ACC112 (cell line): ENCODE results near the gene PTBP2.
"Not testable (repeated sequence)": the region's sequence is repeated elsewhere in the genome, so short reads cannot be mapped to it uniquely, and the experiment has no call there.

ENCODE experiments used
- H2AFZ ChIP-seq: fragments of 200-600 bp; sonication (generic); one replicate; pipeline ENCODE4 v1.6.0; 2017; ENCODE audit warnings: antibody characterized with exemption, low read length; ENCODE audit not compliant: unreplicated experiment
- H3K27ac ChIP-seq: fragments of 200-600 bp; sonication (generic); 2 replicates; pipeline ENCODE4 v1.5.1; 2014; ENCODE audit warnings: low read depth, mild to moderate bottlenecking, antibody characterized with exemption, low read length, moderate library complexity
- H3K27me3 ChIP-seq: fragments of 200-600 bp; sonication (generic); 2 replicates; pipeline ENCODE4 v1.6.1; 2014; ENCODE audit warnings: mild to moderate bottlenecking, antibody characterized with exemption, low read length, moderate library complexity, mixed read lengths; ENCODE audit not compliant: insufficient read depth
- H3K36me3 ChIP-seq: fragments of 200-600 bp; sonication (generic); 2 replicates; pipeline ENCODE4 v1.6.1; 2016; ENCODE audit warnings: mild to moderate bottlenecking, antibody characterized with exemption, low read length, moderate library complexity, mixed read lengths; ENCODE audit not compliant: insufficient read depth
- H3K4me1 ChIP-seq: fragments of 200-600 bp; sonication (generic); one replicate; pipeline ENCODE4 v1.6.1; 2016; ENCODE audit warnings: low read length, mixed read lengths; ENCODE audit not compliant: insufficient read depth, unreplicated experiment, control insufficient read depth
- H3K4me3 ChIP-seq: fragments of 200-600 bp; sonication (generic); 2 replicates; pipeline ENCODE4 v1.5.1; 2014; ENCODE audit warnings: mild to moderate bottlenecking, low read depth, low read length
- H3K79me2 ChIP-seq: fragments of 200-600 bp; sonication (generic); one replicate; pipeline ENCODE4 v1.6.0; 2016; ENCODE audit warnings: low read length; ENCODE audit not compliant: control insufficient read depth, unreplicated experiment, insufficient read depth

Gene PTBP2

DNA sequence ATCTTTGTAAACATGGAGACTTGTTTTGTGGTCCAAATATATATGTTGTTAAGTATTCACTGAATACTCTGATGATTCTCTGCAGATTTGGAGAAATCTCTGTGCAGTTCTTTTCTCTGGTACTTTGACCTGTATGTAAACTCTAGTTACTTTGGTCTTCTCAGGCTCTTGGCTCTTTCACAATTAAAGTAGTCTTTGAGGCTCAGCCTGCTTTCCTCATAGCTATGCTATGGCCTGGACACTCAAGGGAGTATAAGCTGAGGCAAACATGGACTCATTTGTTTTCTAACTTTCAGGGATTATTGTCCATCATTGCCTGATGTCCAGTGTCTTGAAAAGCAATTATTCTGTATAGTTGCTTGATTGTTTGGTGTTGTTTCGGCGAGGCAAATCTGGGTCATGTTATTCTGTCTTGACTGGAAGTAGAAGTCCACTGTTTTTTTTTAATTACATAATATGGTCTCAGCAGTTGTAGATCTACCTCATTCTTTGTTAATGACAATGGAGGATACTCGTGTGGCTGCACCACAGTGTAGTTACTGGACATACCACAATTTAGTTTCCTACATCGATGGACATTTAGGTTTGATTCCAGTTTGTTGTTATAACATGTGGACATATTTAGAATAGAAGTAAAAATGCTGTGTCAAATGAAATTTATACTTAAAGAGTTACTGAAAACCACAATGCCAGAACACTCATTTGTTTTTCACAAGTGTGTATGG is 9.2 kb downstream of the PTBP2 start:
- peaks cover 95% of the 10 kb centered on the region for H3K79me2 ChIP-seq

GRCh38 chr1:96741335-96741734 is 19.8 kb downstream of the PTBP2 start:
- Histone ChIP-seq H3K36me3 (peaks cover 11% of the 10 kb centered on the region), H3K27me3 (no peaks in the 10 kb centered on the region), H3K27ac (no peak overlapping the region), H2AFZ (no peak overlapping the region), H3K79me2 (peaks cover 88% of the 10 kb centered on the region), H3K4me1 (no peaks in the 10 kb centered on the region), H3K4me3 (no peak overlapping the region)

More for the DNA sequence above, 9.2 kb downstream of the PTBP2 start:
- no peak overlapping the region for H3K27ac ChIP-seq
- peaks cover 25% of the 10 kb centered on the region; the same call in 1 of the 2 replicates for H3K36me3 ChIP-seq
- H2AFZ ChIP-seq, result no peak overlapping the region
- H3K27me3 ChIP-seq, result no peaks in the 10 kb centered on the region
- H3K4me3 ChIP-seq, result no peak overlapping the region
- peaks cover 18% of the 10 kb centered on the region for H3K4me1 ChIP-seq

- H2AFZ ChIP-seq, result no peak overlapping the region
- no peak overlapping the region for H3K27ac ChIP-seq
- H3K79me2 ChIP-seq, result peaks cover 87% of the 10 kb centered on the region
Measured at GRCh38 chr1:96746440-96747420, 25.1 kb downstream of the PTBP2 start.

DNA sequence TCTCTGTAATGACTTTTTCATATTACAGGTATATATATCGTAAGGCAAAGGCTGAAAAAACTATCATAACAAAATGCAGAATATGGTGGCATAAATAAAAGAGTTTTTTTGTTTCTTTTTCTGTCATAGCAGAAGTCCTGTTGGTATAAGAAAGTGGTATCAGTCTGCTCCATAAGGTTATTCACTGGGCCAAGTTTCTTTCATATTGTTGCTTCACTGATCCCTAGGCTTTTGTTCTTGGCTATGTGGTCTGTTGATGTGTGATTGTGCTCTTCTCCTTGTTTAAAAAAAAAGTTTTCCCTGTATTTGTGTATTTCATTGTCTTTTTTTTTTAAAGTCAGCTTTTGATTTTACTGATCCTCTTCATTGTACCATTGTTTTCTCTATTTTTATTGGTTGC is 26.0 kb downstream of the PTBP2 start:
- no peak overlapping the region for H3K27ac ChIP-seq
- H3K79me2 ChIP-seq, result peaks cover 79% of the 10 kb centered on the region
- H2AFZ ChIP-seq, result no peak overlapping the region
- H3K27me3 ChIP-seq, result no peaks in the 10 kb centered on the region
- H3K4me3 ChIP-seq, result no peak overlapping the region
- H3K36me3 ChIP-seq, result peaks cover 16% of the 10 kb centered on the region
- H3K4me1 ChIP-seq, result no peaks in the 10 kb centered on the region

More at GRCh38 chr1:96746440-96747420, 25.1 kb downstream of the PTBP2 start:
- H3K4me3 ChIP-seq, result no peak overlapping the region
- H3K27me3 ChIP-seq, result no peaks in the 10 kb centered on the region
- no peaks in the 10 kb centered on the region for H3K4me1 ChIP-seq
- peaks cover 7% of the 10 kb centered on the region for H3K36me3 ChIP-seq

DNA sequence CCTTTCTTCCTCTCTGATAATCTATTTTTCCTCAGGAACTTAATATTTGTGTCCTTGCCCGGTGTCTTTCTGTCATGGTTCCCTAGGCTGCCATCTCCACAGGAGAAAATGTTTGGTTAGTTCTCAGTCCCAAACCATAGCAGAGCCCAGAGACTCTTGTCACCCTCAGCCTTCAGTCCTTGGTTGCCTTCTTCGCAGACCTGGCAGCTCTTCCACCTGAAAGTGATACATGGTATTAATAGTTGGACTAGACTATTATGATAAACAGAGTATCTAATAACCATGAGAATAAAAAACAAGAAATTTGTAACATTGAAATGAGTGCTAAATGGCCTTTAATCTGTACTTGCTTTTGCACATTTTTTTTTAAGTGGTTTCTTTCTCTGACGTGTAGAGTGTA is 26.5 kb downstream of the PTBP2 start:
- Histone ChIP-seq H3K79me2 (peaks cover 75% of the 10 kb centered on the region), H3K4me3 (no peak overlapping the region), H3K36me3 (peaks cover 21% of the 10 kb centered on the region)

GRCh38 chr1:96749618-96750017 is 28.0 kb downstream of the PTBP2 start:
- no peaks in the 10 kb centered on the region for H3K4me1 ChIP-seq
- peaks cover 25% of the 10 kb centered on the region for H3K36me3 ChIP-seq
- no peak overlapping the region for H2AFZ ChIP-seq
- peaks cover 64% of the 10 kb centered on the region for H3K79me2 ChIP-seq
- no peaks in the 10 kb centered on the region for H3K27me3 ChIP-seq
- H3K4me3 ChIP-seq, result no peak overlapping the region
- no peak overlapping the region for H3K27ac ChIP-seq

More for the DNA sequence above, 26.5 kb downstream of the PTBP2 start:
- Histone ChIP-seq H2AFZ (no peak overlapping the region), H3K27ac (no peak overlapping the region), H3K4me1 (no peaks in the 10 kb centered on the region), H3K27me3 (no peaks in the 10 kb centered on the region)

DNA sequence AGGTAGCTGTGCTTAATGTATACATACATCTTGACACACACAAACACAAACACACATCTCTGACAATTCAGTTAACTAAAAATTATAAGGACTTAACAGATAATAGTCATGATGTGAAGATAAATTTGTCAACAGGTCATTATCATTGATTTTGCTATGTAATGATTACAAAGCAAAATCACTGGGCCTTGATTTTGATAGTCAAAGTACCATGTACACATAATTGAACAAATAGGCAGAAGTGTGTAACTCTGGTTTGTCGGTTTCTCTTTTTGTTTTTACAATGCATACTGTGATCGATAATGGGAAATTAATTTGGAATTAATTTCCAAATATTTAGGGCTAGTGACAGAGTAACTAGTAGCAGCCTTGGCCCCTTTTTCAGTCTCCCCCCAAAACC is 30.8 kb downstream of the PTBP2 start:
- H3K79me2 ChIP-seq, result peaks cover 40% of the 10 kb centered on the region
- H3K36me3 ChIP-seq, result peaks cover 32% of the 10 kb centered on the region
- no peak overlapping the region for H2AFZ ChIP-seq
- no peak overlapping the region for H3K27ac ChIP-seq
- no peaks in the 10 kb centered on the region for H3K27me3 ChIP-seq
- no peak overlapping the region for H3K4me3 ChIP-seq
- H3K4me1 ChIP-seq, result no peaks in the 10 kb centered on the region

DNA sequence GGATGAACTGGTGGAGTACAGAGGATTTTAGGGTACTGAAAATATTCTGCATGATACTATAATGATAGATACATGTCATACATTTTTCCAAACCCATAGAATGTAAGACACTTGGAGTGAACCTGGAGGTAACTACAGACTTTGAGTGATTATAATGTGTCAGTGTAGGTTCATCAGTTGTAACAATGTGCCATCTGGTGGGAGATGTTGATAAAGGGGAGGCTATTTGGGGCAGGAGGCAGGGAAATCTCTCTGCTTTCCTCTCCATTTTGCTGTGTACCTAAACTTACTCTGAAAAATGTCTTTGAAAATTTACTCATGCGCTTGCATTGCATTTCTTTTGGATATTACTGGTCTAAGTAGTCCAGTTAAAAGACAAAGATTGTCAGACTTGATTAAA is 35.2 kb downstream of the PTBP2 start:
- H3K27ac ChIP-seq, result no peak overlapping the region
- H3K79me2 ChIP-seq, result peaks cover 5% of the 10 kb centered on the region
- peaks cover 59% of the 10 kb centered on the region for H3K36me3 ChIP-seq
- no peaks in the 10 kb centered on the region for H3K27me3 ChIP-seq
- H3K4me1 ChIP-seq, result no peaks in the 10 kb centered on the region
- H3K4me3 ChIP-seq, result no peak overlapping the region
- H2AFZ ChIP-seq, result no peak overlapping the region

DNA sequence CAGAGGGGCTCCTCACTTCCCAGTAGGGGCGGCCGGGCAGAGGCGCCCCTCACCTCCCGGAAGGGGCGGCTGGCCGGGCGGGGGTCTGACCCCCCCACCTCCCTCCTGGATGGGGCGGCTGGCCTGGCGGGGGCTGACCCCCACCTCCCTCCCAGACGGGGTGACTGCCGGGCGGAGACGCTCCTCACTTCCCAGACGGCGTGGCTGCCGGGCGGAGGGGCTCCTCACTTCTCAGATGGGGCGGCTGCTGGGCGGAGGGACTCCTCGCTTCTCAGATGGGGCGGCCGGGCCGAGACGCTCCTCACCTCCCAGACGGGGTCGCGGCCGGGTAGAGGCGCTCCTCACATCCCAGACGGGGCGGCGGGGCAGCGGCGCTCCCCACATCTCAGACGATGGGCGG is 41.0 kb downstream of the PTBP2 start:
- peaks cover 26% of the 10 kb centered on the region for H3K36me3 ChIP-seq

GRCh38 chr1:96763514-96763913 is 41.9 kb downstream of the PTBP2 start:
- Histone ChIP-seq H2AFZ (no peak overlapping the region), H3K79me2 (peaks cover 29% of the 10 kb centered on the region), H3K4me3 (no peak overlapping the region), H3K27me3 (no peaks in the 10 kb centered on the region), H3K4me1 (peaks cover 9% of the 10 kb centered on the region), H3K27ac (no peak overlapping the region), H3K36me3 (peaks cover 22% of the 10 kb centered on the region)

More for the DNA sequence above, 41.0 kb downstream of the PTBP2 start:
- H2AFZ ChIP-seq, H3K4me3 ChIP-seq, H3K27me3 ChIP-seq, H3K27ac ChIP-seq, H3K4me1 ChIP-seq: not testable (repeated sequence)
- peaks cover 23% of the 10 kb centered on the region for H3K79me2 ChIP-seq
